Endothelial cell (in vitro differentiated cells): ENCODE data around the gene MAP1A. TPM values are rescaled to one million over a fixed set of nuclear protein-coding genes. Genes with fewer than 3 reads are reported as not detected.

Experiments
- DNase-seq: peaks from one replicate; pipeline ENCODE4 v3.0.0; 2021; ENCODE audit warnings: low spot score
- H3K27ac Mint-ChIP-seq: one replicate; pipeline ENCODE4 v1.8.0; 2021; ENCODE audit warnings: mixed read lengths, inconsistent platforms; ENCODE audit not compliant: unreplicated experiment
- H3K27me3 Mint-ChIP-seq: one replicate; pipeline ENCODE4 v1.8.0; 2021; ENCODE audit warnings: mild to moderate bottlenecking, moderate library complexity, mixed read lengths, inconsistent platforms; ENCODE audit not compliant: unreplicated experiment
- H3K36me3 Mint-ChIP-seq: one replicate; pipeline ENCODE4 v1.8.0; 2021; ENCODE audit warnings: mild to moderate bottlenecking, low read depth, mixed read lengths, inconsistent platforms; ENCODE audit not compliant: unreplicated experiment
- H3K4me1 Mint-ChIP-seq: one replicate; pipeline ENCODE4 v1.8.0; 2021; ENCODE audit warnings: mild to moderate bottlenecking, mixed read lengths, inconsistent platforms; ENCODE audit not compliant: unreplicated experiment
- H3K4me3 Mint-ChIP-seq: one replicate; pipeline ENCODE4 v1.8.0; 2021; ENCODE audit warnings: mild to moderate bottlenecking, mixed read lengths, inconsistent platforms; ENCODE audit not compliant: unreplicated experiment
- H3K9me3 Mint-ChIP-seq: one replicate; pipeline ENCODE4 v1.8.0; 2021; ENCODE audit warnings: mixed read lengths, inconsistent platforms; ENCODE audit not compliant: unreplicated experiment
- CTCF ChIP-seq: fragments of 200-600 bp; sonication (generic); IDR thresholded peaks from one replicate; pipeline ENCODE4 v1.5.0; 2021; ENCODE audit warnings: antibody characterized with exemption; ENCODE audit not compliant: unreplicated experiment
- long read RNA-seq: library from polyadenylated mRNA; unstranded; transcript quantifications from one replicate; pipeline ENCODE4 v2.0.0, GENCODE V29; 2020; ENCODE audit not compliant: unreplicated experiment
- total RNA-seq: library from RNA; stranded (reverse); fragmentation: NEBNext Ultra II Directional; extraction: Animal tissue kit (Norgen Biotek cat#: 25700); gene quantifications from one replicate; pipeline ENCODE4 v1.2.1, GENCODE V29; 2021; ENCODE audit not compliant: unreplicated experiment

Gene MAP1A
- total RNA-seq, result 1.8 TPM
- long read RNA-seq, partial matches to known transcripts, result 0 of 1 reads
- long read RNA-seq, other reads (novel, unspliced or antisense), result 1 of 1 reads

GRCh38 chr15:43517354-43518196 is at the start of gene MAP1A:
Gene MAP1A (plus strand): TSS chr15:43517608. CDS start chr15:43521474, 3,866 bp downstream.
- H3K27me3 Mint-ChIP-seq, result peaks cover 24% of the 10 kb centered on the region
- H3K36me3 Mint-ChIP-seq, result peaks cover 4% of the 10 kb centered on the region
- TF ChIP-seq CTCF, result no peak
- H3K9me3 Mint-ChIP-seq, result no peaks in the 10 kb centered on the region
- H3K4me1 Mint-ChIP-seq, result peaks cover 17% of the 10 kb centered on the region
- H3K27ac Mint-ChIP-seq, result peak within 1 kb of the TSS; percentile 4
- DNase-seq, result peak; percentile 33
- H3K4me3 Mint-ChIP-seq, result peak within 1 kb of the TSS; percentile 86

GRCh38 chr15:43469867-43470266 is 47.5 kb upstream of the MAP1A start:
- DNase-seq, result no peak

GRCh38 chr15:43471975-43472374 is 45.4 kb upstream of the MAP1A start:
- Mint-ChIP-seq H3K27me3 (peaks cover 1% of the 10 kb centered on the region), H3K9me3 (no peaks in the 10 kb centered on the region), H3K27ac (no peak overlapping the region), H3K4me1 (no peaks in the 10 kb centered on the region), H3K4me3 (no peak overlapping the region), H3K36me3 (peaks cover 40% of the 10 kb centered on the region)
- DNase-seq, result no peak
- TF ChIP-seq CTCF, result no peak

More at GRCh38 chr15:43469867-43470266, 47.5 kb upstream of the MAP1A start:
- H3K27ac Mint-ChIP-seq, result no peak overlapping the region
- no peaks in the 10 kb centered on the region for H3K9me3 Mint-ChIP-seq
- H3K36me3 Mint-ChIP-seq, result peaks cover 29% of the 10 kb centered on the region
- H3K27me3 Mint-ChIP-seq, result peaks cover 1% of the 10 kb centered on the region
- H3K4me1 Mint-ChIP-seq, result no peaks in the 10 kb centered on the region
- no peak overlapping the region for H3K4me3 Mint-ChIP-seq
- TF ChIP-seq CTCF, result no peak

- H3K36me3 Mint-ChIP-seq, result peaks cover 50% of the 10 kb centered on the region
Observed at GRCh38 chr15:43473885-43474284, 43.5 kb upstream of the MAP1A start.

More at GRCh38 chr15:43473885-43474284, 43.5 kb upstream of the MAP1A start:
- peaks cover 1% of the 10 kb centered on the region for H3K27me3 Mint-ChIP-seq
- TF ChIP-seq CTCF, result no peak
- no peak for DNase-seq
- H3K27ac Mint-ChIP-seq, result no peak overlapping the region
- H3K4me1 Mint-ChIP-seq, result no peaks in the 10 kb centered on the region
- no peak overlapping the region for H3K4me3 Mint-ChIP-seq
- no peaks in the 10 kb centered on the region for H3K9me3 Mint-ChIP-seq
